Spleen (tissue), 11 donors: ENCODE results near the gene CAMK1D. TPM values are rescaled to one million over a fixed set of nuclear protein-coding genes. Genes with fewer than 3 reads are reported as not detected.

Source experiments
- DNase-seq: peaks from one replicate; pipeline ENCODE4 v3.0.0-alpha.2; 2020
- H3K27ac ChIP-seq, 8 donors: fragments of 200-600 bp; sonication (generic) in 7 of 8; 1 replicate in 4 of 8; 2 replicates in 4 of 8; pipeline versions ENCODE4 v1.5.0 to v1.8.0; 2016 to 2021; ENCODE audit warnings: inconsistent platforms in 4 of 8, mild to moderate bottlenecking in 4 of 8, moderate library complexity in 1 of 8
- H3K27me3 ChIP-seq, 7 donors: fragments of 200-600 bp; sonication (generic) in 6 of 7; replicated peaks in 1 of 7; 1 replicate in 4 of 7; 2 replicates in 3 of 7; pipeline versions ENCODE4 v1.5.0 to v1.8.0; 2016 to 2021; ENCODE audit warnings: inconsistent platforms in 3 of 7, mild to moderate bottlenecking in 1 of 7
- H3K36me3 ChIP-seq, 6 donors: fragments of 200-600 bp; sonication (generic) in 5 of 6; 1 replicate in 4 of 6; 2 replicates in 2 of 6; pipeline versions ENCODE4 v1.5.0 to v1.8.0; 2016 to 2021; ENCODE audit warnings: inconsistent platforms in 2 of 6
- H3K4me1 ChIP-seq, 6 donors: fragments of 200-600 bp; sonication (generic) in 5 of 6; 1 replicate in 3 of 6; 2 replicates in 3 of 6; pipeline versions ENCODE4 v1.5.0 to v1.8.0; 2016 to 2021; ENCODE audit warnings: inconsistent platforms in 3 of 6
- H3K4me3 ChIP-seq, 8 donors: fragments of 200-600 bp; sonication (generic) in 7 of 8; 1 replicate in 4 of 8; 2 replicates in 4 of 8; pipeline versions ENCODE4 v1.5.0 to v1.8.0; 2016 to 2021; ENCODE audit warnings: inconsistent platforms in 4 of 8, mild to moderate bottlenecking in 4 of 8, moderate library complexity in 2 of 8
- H3K9me3 ChIP-seq, 8 donors: fragments of 200-600 bp; sonication (generic) in 7 of 8; 1 replicate in 4 of 8; 2 replicates in 4 of 8; pipeline versions ENCODE4 v1.5.0 to v1.8.0; 2016 to 2021; ENCODE audit warnings: inconsistent platforms in 4 of 8
- CTCF ChIP-seq, 11 experiments: fragments of 200-600 bp in 7 of 11; fragments of 450-650 bp in 4 of 11; sonication (generic) in 4 of 11; IDR thresholded peaks in 8 of 11; conservative IDR thresholded peaks in 3 of 11; 1 replicate in 7 of 11; 2 replicates in 4 of 11; pipeline versions ENCODE4 v1.4.0 to v1.8.0; 2016 to 2021; ENCODE audit warnings: antibody characterized with exemption in 11 of 11, inconsistent platforms in 4 of 11, mild to moderate bottlenecking in 1 of 11
- POLR2A ChIP-seq, 3 donors: fragments of 450-650 bp; IDR thresholded peaks; one replicate each; pipeline ENCODE4 v1.5.1; 2017; ENCODE audit warnings: antibody characterized with exemption in 3 of 3, mild to moderate bottlenecking in 1 of 3
- POLR2AphosphoS5 ChIP-seq, 3 donors: sonication (generic); formaldehyde crosslinking; IDR thresholded peaks; one replicate each; pipeline ENCODE4 v1.5.1; 2017; ENCODE audit warnings: antibody characterized with exemption in 3 of 3
- WGBS, 5 donors: extraction: QIAGEN DNeasy Blood & Tissue Kit in 3 of 5; methylation state at CpG; one replicate each; pipeline versions ENCODE4 v1.1.5 to v1.1.7; 2013 to 2018; 5-methylcytosine and 5-hydroxymethylcytosine counted together
- intact Hi-C: fragments of 100-400 bp; cut with DNase I; formaldehyde crosslinking; loops from one replicate; pipeline ENCODE4 v1.15.0; 2023; ENCODE audit warnings: low total_unique reads
- polyA plus RNA-seq, 3 donors: library from polyadenylated mRNA; stranded (reverse); fragments of 200-250 nt; gene quantifications; one replicate each; pipeline ENCODE4 v1.2.1, GENCODE V29; 2013
- total RNA-seq, 7 donors: library from RNA; depleted of rRNA in 3 of 7; stranded (reverse); fragments of >200 nt in 3 of 7; fragmentation: NEBNext Ultra II Directional in 4 of 7; extraction: Animal tissue kit (Norgen Biotek cat#: 25700) in 4 of 7; gene quantifications; one replicate each; pipeline versions ENCODE4 v1.1.0 to v1.2.1, GENCODE V29; 2016 to 2021
- donor health status: healthy with polysubstance abuse.
- donor health status: DM: no; HTN: no; CAD: no; lungs with moderate emphysema.
- donor health status: DM: no; HTN: no; CAD: no.
- donor health status: Bipolar disorder and iron deficiency.
- donor health status: healthy.
- donor health status: DM: no; HTN: no; CAD: no.
- donor health status: DM: yes; HTN: yes; CAD: no.

Gene CAMK1D
- total and polyA plus RNA-seq, 10 donors = 6.8 to 34.5 (median 20.0) TPM

- Histone ChIP-seq H3K4me3 (no peak overlapping the region), H3K9me3 (no peaks in the 10 kb centered on the region), H3K36me3 (peaks cover 0 to 9% (median 0%) of the 10 kb centered on the region in 6 donors), H3K27ac (no peak overlapping the region), H3K4me1 (peaks cover 0 to 9% (median under 1%) of the 10 kb centered on the region in 6 donors), H3K27me3 (no peaks in the 10 kb centered on the region)
- intact Hi-C loops = no loop called here
- TF ChIP-seq POLR2A (IDR thresholded peaks at IDR 0.05) (no peak), CTCF (IDR thresholded peaks at IDR 0.05 in 8 of 11, conservative IDR thresholded peaks at IDR 0.05 in 3 of 11) (no peak), POLR2AphosphoS5 (IDR thresholded peaks at IDR 0.05) (no peak)
- WGBS, 5 donors = 85 to 94% (median 87%) methylated on average over 4 of the region's 4 CpGs
- no peak for DNase-seq
Observed at GRCh38 chr10:12748186-12748585, 398.8 kb downstream of the CAMK1D start.

- intact Hi-C loops = no loop called here
- 93 to 96% (median 95%) methylated on average over 14 of the region's 14 CpGs for WGBS, 5 donors
- Histone ChIP-seq H3K36me3 (peaks cover 0 to 9% (median 0%) of the 10 kb centered on the region in 6 donors), H3K4me1 (peaks cover 0 to 7% (median 0%) of the 10 kb centered on the region in 6 donors), H3K27ac (no peak overlapping the region), H3K4me3 (no peak overlapping the region), H3K9me3 (no peaks in the 10 kb centered on the region), H3K27me3 (no peaks in the 10 kb centered on the region)
- no peak for DNase-seq
- TF ChIP-seq POLR2A (IDR thresholded peaks at IDR 0.05) (no peak), CTCF (IDR thresholded peaks at IDR 0.05 in 8 of 11, conservative IDR thresholded peaks at IDR 0.05 in 3 of 11) (no peak), POLR2AphosphoS5 (IDR thresholded peaks at IDR 0.05) (no peak)
Observed at GRCh38 chr10:12749760-12750478, 400.6 kb downstream of the CAMK1D start.

- no peak overlapping the region for H3K4me3 ChIP-seq
- peaks cover 0 to 7% (median 0%) of the 10 kb centered on the region in 6 donors for H3K4me1 ChIP-seq
- H3K36me3 ChIP-seq = peaks cover 0 to 9% (median 0%) of the 10 kb centered on the region in 6 donors
- no peak overlapping the region for H3K27ac ChIP-seq
- no peak for DNase-seq
- H3K9me3 ChIP-seq = no peaks in the 10 kb centered on the region
- H3K27me3 ChIP-seq = no peaks in the 10 kb centered on the region
- WGBS, 5 donors = 90 to 95% (median 94%) methylated on average over 11 of the region's 11 CpGs
- intact Hi-C loops = no loop called here
- no peak for TF ChIP-seq CTCF (IDR thresholded peaks at IDR 0.05 in 8 of 11, conservative IDR thresholded peaks at IDR 0.05 in 3 of 11)
- TF ChIP-seq POLR2AphosphoS5 (IDR thresholded peaks at IDR 0.05) = no peak
- no peak for TF ChIP-seq POLR2A (IDR thresholded peaks at IDR 0.05)
Observed at GRCh38 chr10:12750526-12751201, 401.3 kb downstream of the CAMK1D start.

GRCh38 chr10:12755075-12755474 is 405.7 kb downstream of the CAMK1D start:
- no peak for DNase-seq
- intact Hi-C loops = no loop called here
- Histone ChIP-seq H3K4me1 (no peaks in the 10 kb centered on the region), H3K27me3 (no peaks in the 10 kb centered on the region), H3K4me3 (no peak overlapping the region), H3K36me3 (peaks cover 0 to 2% (median 0%) of the 10 kb centered on the region in 6 donors), H3K27ac (no peak overlapping the region), H3K9me3 (no peaks in the 10 kb centered on the region)
- TF ChIP-seq POLR2AphosphoS5 (IDR thresholded peaks at IDR 0.05) = no peak
- 95 to 98% (median 98%) methylated on average over 5 of the region's 5 CpGs for WGBS, 5 donors
